RWPE2 (cell line): ENCODE results near the gene KIR3DL2.
"Not testable (repeated sequence)": the region's sequence is repeated elsewhere in the genome, so short reads cannot be mapped to it uniquely, and the experiment has no call there.

ENCODE experiments used
- ATAC-seq: fragments of 200-7000 bp; cut with Tn5 transposase; 3 replicates; pipeline ENCODE4 v1.9.1; 2021; ENCODE audit warnings: low read depth
- DNase-seq: peaks from one replicate; pipeline ENCODE4 v3.0.0-alpha.2; 2020; ENCODE audit warnings: low spot score
- H3K27ac ChIP-seq: fragments of 450-650 bp; 2 replicates; pipeline ENCODE4 v1.5.1; 2017; ENCODE audit warnings: mild to moderate bottlenecking; ENCODE audit not compliant: poor library complexity, severe bottlenecking
- H3K27me3 ChIP-seq: fragments of 250-450 bp; sonication (Bioruptor Pico); 2 replicates; pipeline ENCODE4 v1.5.1; 2021; ENCODE audit warnings: mild to moderate bottlenecking, moderate library complexity; ENCODE audit not compliant: insufficient read depth, poor library complexity, severe bottlenecking
- H3K36me3 ChIP-seq: fragments of 250-450 bp; sonication (Bioruptor Pico); 2 replicates; pipeline ENCODE4 v1.5.1; 2020; ENCODE audit warnings: low read depth, mild to moderate bottlenecking, moderate library complexity
- H3K4me1 ChIP-seq: fragments of 250-450 bp; sonication (Bioruptor Pico); 2 replicates; pipeline ENCODE4 v1.5.1; 2021; ENCODE audit warnings: mild to moderate bottlenecking, moderate library complexity; ENCODE audit not compliant: insufficient read depth, poor library complexity, severe bottlenecking
- H3K4me3 ChIP-seq: fragments of 250-450 bp; sonication (Bioruptor Pico); 2 replicates; pipeline ENCODE4 v1.5.1; 2021; ENCODE audit warnings: mild to moderate bottlenecking, moderate library complexity; ENCODE audit not compliant: severe bottlenecking
- H3K9me3 ChIP-seq: fragments of 250-450 bp; sonication (Bioruptor Pico); 2 replicates; pipeline ENCODE4 v1.5.1; 2021; ENCODE audit warnings: mild to moderate bottlenecking, moderate library complexity; ENCODE audit not compliant: severe bottlenecking
- CTCF ChIP-seq: fragments of 450-650 bp; IDR thresholded peaks from one replicate; pipeline ENCODE4 v1.5.1; 2017; ENCODE audit warnings: mild to moderate bottlenecking, moderate library complexity; ENCODE audit not compliant: poor library complexity, severe bottlenecking

KIR3DL2 gene

GRCh38 chr19:54843171-54843570, 7.1 kb upstream of the KIR3DL2 start:
- ATAC-seq, H3K27me3 ChIP-seq, H3K27ac ChIP-seq, H3K9me3 ChIP-seq, DNase-seq, H3K4me1 ChIP-seq, H3K4me3 ChIP-seq, H3K36me3 ChIP-seq: not testable (repeated sequence)

- ATAC-seq (no peak), DNase-seq (no peak)
- no peak overlapping the region for H3K27ac ChIP-seq
- no peaks in the 10 kb centered on the region for H3K36me3 ChIP-seq
- no peaks in the 10 kb centered on the region for H3K4me1 ChIP-seq
- no peaks in the 10 kb centered on the region for H3K9me3 ChIP-seq
- no peak overlapping the region for H3K4me3 ChIP-seq
- no peak for TF ChIP-seq CTCF
- H3K27me3 ChIP-seq = no peaks in the 10 kb centered on the region
Observed at GRCh38 chr19:54850930-54851329, 687 bp downstream of the KIR3DL2 start.

- no peaks in the 10 kb centered on the region for H3K4me1 ChIP-seq
- ATAC-seq (no peak), DNase-seq (no peak)
- H3K27ac ChIP-seq = no peak overlapping the region
- H3K36me3 ChIP-seq = no peaks in the 10 kb centered on the region
- H3K27me3 ChIP-seq = no peaks in the 10 kb centered on the region
- no peak for TF ChIP-seq CTCF
- H3K4me3 ChIP-seq = no peak overlapping the region
- H3K9me3 ChIP-seq = no peaks in the 10 kb centered on the region
Observed at GRCh38 chr19:54851353-54851752, 1.1 kb downstream of the KIR3DL2 start.

- DNase-seq, H3K4me3 ChIP-seq, H3K27ac ChIP-seq, H3K4me1 ChIP-seq, H3K27me3 ChIP-seq, H3K36me3 ChIP-seq, H3K9me3 ChIP-seq, ATAC-seq: not testable (repeated sequence)
Observed at GRCh38 chr19:54855241-54855640, 5.0 kb downstream of the KIR3DL2 start.

- not testable (repeated sequence) for H3K9me3 ChIP-seq, H3K27me3 ChIP-seq, H3K27ac ChIP-seq, H3K4me3 ChIP-seq, H3K36me3 ChIP-seq, H3K4me1 ChIP-seq, ATAC-seq, DNase-seq
Observed at GRCh38 chr19:54858476-54858875, 8.2 kb downstream of the KIR3DL2 start.

- not testable (repeated sequence) for H3K36me3 ChIP-seq, DNase-seq, H3K4me1 ChIP-seq, H3K4me3 ChIP-seq, H3K27me3 ChIP-seq, H3K9me3 ChIP-seq, H3K27ac ChIP-seq
- peak; percentile 68 for ATAC-seq
Observed at GRCh38 chr19:54859421-54859820, 9.2 kb downstream of the KIR3DL2 start.

GRCh38 chr19:54863459-54863858, 13.2 kb downstream of the KIR3DL2 start:
- DNase-seq, H3K27ac ChIP-seq, ATAC-seq, H3K4me1 ChIP-seq, H3K36me3 ChIP-seq, H3K9me3 ChIP-seq, H3K27me3 ChIP-seq, H3K4me3 ChIP-seq: not testable (repeated sequence)
